K562 (cell line): ENCODE measurements around the gene LTN1. TPM values are rescaled to one million over a fixed set of nuclear protein-coding genes. Genes with fewer than 3 reads are reported as not detected.

Experiments used
- BACH1 ChIP-seq: fragments of 200-800 bp; sonication (Bioruptor generic); IDR thresholded peaks from 2 replicates; pipeline ENCODE4 v1.6.1; 2016; ENCODE audit warnings: missing genetic modification characterization, missing compliant biosample characterization
- CBFA2T3 ChIP-seq: fragments of 450-650 bp; IDR thresholded peaks from 2 replicates; pipeline ENCODE4 v1.6.1; 2017
- CBFB ChIP-seq: sonication (generic); formaldehyde crosslinking; IDR thresholded peaks from 2 replicates; pipeline ENCODE4 v1.4.0; 2020; ENCODE audit warnings: mild to moderate bottlenecking, missing genetic modification reagents
- DEAF1 ChIP-seq: fragments of 450-650 bp; formaldehyde crosslinking; IDR thresholded peaks from 2 replicates; pipeline ENCODE4 v1.4.0; 2020; ENCODE audit warnings: mild to moderate bottlenecking, moderate library complexity
- FOXA1 ChIP-seq: fragments of 450-650 bp; IDR thresholded peaks from 2 replicates; pipeline ENCODE4 v1.6.1; 2016; ENCODE audit warnings: mild to moderate bottlenecking, borderline replicate concordance
- FOXA3 ChIP-seq, 2 experiments: fragments of 450-650 bp in 1 of 2; sonication (generic) in 1 of 2; formaldehyde crosslinking; IDR thresholded peaks in 1 of 2; conservative IDR thresholded peaks in 1 of 2; 2 replicates each; pipeline versions ENCODE4 v1.4.0 to v1.8.0; 2020 to 2022; ENCODE audit warnings: mild to moderate bottlenecking in 2 of 2, missing genetic modification reagents in 1 of 2
- HDAC1 ChIP-seq, 2 experiments: fragments of 450-650 bp; IDR thresholded peaks; 2 replicates each; pipeline ENCODE4 v1.6.1; 2016 to 2017; ENCODE audit warnings: inconsistent platforms in 1 of 2, mild to moderate bottlenecking in 1 of 2, moderate library complexity in 1 of 2
- HNRNPLL ChIP-seq: fragments of 200-400 bp; formaldehyde crosslinking; IDR thresholded peaks from 2 replicates; pipeline ENCODE4 v1.6.1; 2017; ENCODE audit warnings: low read length, low read depth, mild to moderate bottlenecking; ENCODE audit not compliant: poor library complexity, severe bottlenecking
- HOMEZ ChIP-seq: fragments of 250-450 bp; sonication (Bioruptor Pico); IDR thresholded peaks from 2 replicates; pipeline ENCODE4 v1.4.0; 2020; ENCODE audit warnings: mild to moderate bottlenecking, moderate library complexity
- MBD1 ChIP-seq: fragments of 250-450 bp; sonication (Bioruptor Pico); IDR thresholded peaks from 2 replicates; pipeline ENCODE4 v1.8.0; 2022; ENCODE audit warnings: inconsistent platforms
- MCM2 ChIP-seq: fragments of 450-650 bp; IDR thresholded peaks from 2 replicates; pipeline ENCODE4 v1.6.1; 2017; ENCODE audit warnings: low read depth, mild to moderate bottlenecking
- POLR2H ChIP-seq: IDR thresholded peaks from 2 replicates; pipeline ENCODE4 v1.6.1; 2016; ENCODE audit warnings: missing genetic modification characterization, low read depth, mild to moderate bottlenecking, control low read depth, missing compliant biosample characterization, moderate library complexity
- POU5F1 ChIP-seq: fragments of 150-350 bp; IDR thresholded peaks from 2 replicates; pipeline ENCODE4 v1.6.1; 2014; ENCODE audit warnings: borderline replicate concordance, low read length, low read depth, mild to moderate bottlenecking; ENCODE audit not compliant: partially characterized antibody
- RAD51 ChIP-seq: fragments of 450-650 bp; IDR thresholded peaks from 2 replicates; pipeline ENCODE4 v1.7.1; 2016; ENCODE audit warnings: low read depth, mild to moderate bottlenecking, borderline replicate concordance
- RBFOX2 ChIP-seq: fragments of 200-400 bp; formaldehyde crosslinking; IDR thresholded peaks from 2 replicates; pipeline ENCODE4 v1.6.1; 2017; ENCODE audit warnings: low read depth, mild to moderate bottlenecking, low read length, moderate library complexity
- RBM22 ChIP-seq: fragments of 200-400 bp; formaldehyde crosslinking; IDR thresholded peaks from 2 replicates; pipeline ENCODE4 v1.6.1; 2018; ENCODE audit warnings: low read length, low read depth; ENCODE audit not compliant: poor library complexity, severe bottlenecking
- SRSF7 ChIP-seq: fragments of 200-400 bp; formaldehyde crosslinking; optimal IDR thresholded peaks from 2 replicates; pipeline ENCODE3; 2017; ENCODE audit warnings: mild to moderate bottlenecking, low read depth, low read length
- ZBTB1 ChIP-seq: sonication (generic); formaldehyde crosslinking; IDR thresholded peaks from 2 replicates; pipeline ENCODE4 v1.8.1; 2023; ENCODE audit warnings: missing genetic modification reagents, low read depth, mild to moderate bottlenecking, borderline replicate concordance
- ZNF3 ChIP-seq: fragments of 250-450 bp; sonication (Bioruptor Pico); IDR thresholded peaks from 2 replicates; pipeline ENCODE4 v1.5.0; 2021; ENCODE audit warnings: mild to moderate bottlenecking, moderate library complexity
- polyA plus RNA-seq, 8 experiments: library from polyadenylated mRNA; depleted of rRNA in 4 of 8; stranded (reverse) in 5 of 8; unstranded in 3 of 8; fragments of >200 nt; fragmentation: Nextera tagmentation in 2 of 8; fragmentation: Illumina TruSeq in 1 of 8; extraction: Ambion mirVana in 2 of 8; extraction: Trizol in 1 of 8; gene quantifications; 2 replicates each; pipeline versions ENCODE4 v1.2.1 to v1.2.3, GENCODE V29; 2011 to 2014; ENCODE audit warnings: inconsistent platforms in 1 of 8, missing spikeins in 1 of 8
- total RNA-seq, 7 experiments: library from RNA; depleted of rRNA in 6 of 7; stranded (reverse); fragments of >200 nt in 6 of 7; fragmentation: Illumina TruSeq in 2 of 7; extraction: Trizol in 2 of 7; gene quantifications; 2 replicates each; pipeline versions ENCODE4 v1.2.1 to v1.2.3, GENCODE V29; 2011 to 2021; ENCODE audit warnings: low replicate concordance in 1 of 7
- TF ChIP-seq, protein P1 (sequence below): fragments of 250-450 bp; sonication (Bioruptor Pico); IDR thresholded peaks from 2 replicates; pipeline ENCODE4 v1.8.0; 2021; ENCODE audit warnings: moderate library complexity, mild to moderate bottlenecking, inconsistent platforms

The LTN1 gene
- total and polyA plus RNA-seq, 9 of the 15 experiments (the other 6 are each of a cell fraction or from before 2014, with no cell fraction given): 15.7 to 49.6 (median 28.7) TPM

- TF ChIP-seq POLR2H (tag): peak; percentile 69; the same call in 1 of the 2 replicates
- TF ChIP-seq CBFB (CRISPR knock-in tag): peak; percentile 92; the same call in 1 of the 2 replicates
- 0 out of 2 replicates have a peak, but pooled peaks have one; percentile 50 for TF ChIP-seq BACH1 (tag)
- peak; percentile 99 for TF ChIP-seq POU5F1
- TF ChIP-seq HNRNPLL: peak; percentile 86
- peak; percentile 69; the same call in 1 of the 2 replicates for TF ChIP-seq RAD51
- peak; percentile 35; the same call in 1 of the 2 replicates for TF ChIP-seq CBFA2T3
- TF ChIP-seq SRSF7: no peak
- peak; percentile 57 for TF ChIP-seq RBM22
- peak; percentile 55; the same call in 1 of the 2 replicates for TF ChIP-seq MBD1 (CRISPR knock-in tag)
- TF ChIP-seq FOXA3 (CRISPR knock-in tag; conservative IDR thresholded peaks at IDR 0.05 in 1 of 2, IDR thresholded peaks at IDR 0.05 in 1 of 2): peak in 1 of 2 experiments; percentile 90; a peak in 1 of 4 replicates
- TF ChIP-seq MCM2: no peak
- no peak for TF ChIP-seq FOXA1
- TF ChIP-seq, protein P1, sequence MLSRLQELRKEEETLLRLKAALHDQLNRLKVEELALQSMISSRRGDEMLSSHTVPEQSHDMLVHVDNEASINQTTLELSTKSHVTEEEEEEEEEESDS: no peak
- peak; percentile 74; the same call in 1 of the 2 replicates for TF ChIP-seq ZBTB1 (CRISPR knock-in tag)
- no peak for TF ChIP-seq DEAF1 (CRISPR knock-in tag)
- no peak for TF ChIP-seq ZNF3
- peak; percentile 99 for TF ChIP-seq RBFOX2
- TF ChIP-seq HDAC1 (IDR thresholded peaks at IDR 0.05): peak in 1 of 2 experiments; percentile 98; a peak in 2 of 4 replicates
- no peak for TF ChIP-seq HOMEZ (CRISPR knock-in tag)
These were observed 107.5 kb downstream of the LTN1 start (continued) for GRCh38 chr21:28884976-28885852.
